A673 (cell line): ENCODE results near the gene CAMKK2. TPM values are rescaled to one million over a fixed set of nuclear protein-coding genes. Genes with fewer than 3 reads are reported as not detected.
A peak's percentile ranks its signal among the peaks of the same experiment; 100 is the strongest.

Experiments
- BruUV-seq: library from RNA; stranded (reverse); fragments of 400-500 nt; replicated peaks from 2 replicates; lab custom pipeline; 2021; lab: Mats Ljungman, UMichigan
- CTCF ChIA-PET: fragments of 300-600 bp; sonication (Branson Sonifier 250); formaldehyde crosslinking; loops from one replicate; lab custom pipeline; 2022; ENCODE audit warnings: antibody characterized with exemption; lab: Charles Lee
- POLR2A ChIA-PET: fragments of 300-600 bp; sonication (Branson Sonifier 250); formaldehyde crosslinking; loops from one replicate; lab custom pipeline; 2022; ENCODE audit warnings: antibody characterized with exemption; ENCODE audit not compliant: low non-redundant PET; lab: Charles Lee
- DNase-seq: peaks from one replicate; pipeline ENCODE4 v3.0.0-alpha.2; 2015; ENCODE audit warnings: low spot score
- H3K27ac ChIP-seq: fragments of 200-600 bp; sonication (generic); 2 replicates; pipeline ENCODE4 v1.5.1; 2016; ENCODE audit warnings: mixed run types, low read depth, mild to moderate bottlenecking, mixed read lengths, antibody characterized with exemption, low read length; ENCODE audit not compliant: poor library complexity, severe bottlenecking
- H3K27me3 ChIP-seq: fragments of 200-600 bp; sonication (generic); replicated peaks from 2 replicates; pipeline ENCODE4 v1.6.1; 2017; ENCODE audit warnings: mixed run types, low read depth, mild to moderate bottlenecking, mixed read lengths, antibody characterized with exemption, low read length; ENCODE audit not compliant: insufficient read depth, poor library complexity
- H3K36me3 ChIP-seq: fragments of 200-600 bp; sonication (generic); 2 replicates; pipeline ENCODE4 v1.6.1; 2016; ENCODE audit warnings: mixed run types, mild to moderate bottlenecking, mixed read lengths, antibody characterized with exemption, low read length; ENCODE audit not compliant: insufficient read depth, poor library complexity, severe bottlenecking
- H3K4me1 ChIP-seq: fragments of 200-600 bp; sonication (generic); 2 replicates; pipeline ENCODE4 v1.6.1; 2017; ENCODE audit warnings: mixed run types, mild to moderate bottlenecking, mixed read lengths, antibody characterized with exemption, low read length; ENCODE audit not compliant: insufficient read depth, poor library complexity, severe bottlenecking
- H3K4me3 ChIP-seq: fragments of 200-600 bp; sonication (generic); 2 replicates; pipeline ENCODE4 v1.5.1; 2016; ENCODE audit warnings: low read depth, mixed run types, mild to moderate bottlenecking, mixed read lengths, low read length; ENCODE audit not compliant: poor library complexity, severe bottlenecking
- H3K9me3 ChIP-seq: fragments of 200-600 bp; sonication (generic); 2 replicates; pipeline ENCODE4 v1.6.1; 2016; ENCODE audit warnings: mixed run types, low read depth, mild to moderate bottlenecking, mixed read lengths, antibody characterized with exemption, low read length; ENCODE audit not compliant: poor library complexity, severe bottlenecking
- EZH2 ChIP-seq: fragments of 200-600 bp; sonication (generic); IDR thresholded peaks from 2 replicates; pipeline ENCODE4 v1.6.1; 2017; ENCODE audit warnings: borderline replicate concordance, low read depth, mild to moderate bottlenecking, mixed read lengths, antibody characterized with exemption, low read length; ENCODE audit not compliant: poor library complexity, severe bottlenecking
- intact Hi-C: fragments of 100-400 bp; cut with micrococcal nuclease; formaldehyde crosslinking; loops from one replicate; pipeline ENCODE4 v1.10.0; 2022; ENCODE audit not compliant: unreplicated experiment
- total RNA-seq: library from RNA; stranded (reverse); gene quantifications from 2 replicates; pipeline ENCODE4 v1.2.3, GENCODE V29; 2021
- TF ChIP-seq, protein P1 (sequence below): fragments of 300-800, 200-600 bp; sonication (generic); conservative IDR thresholded peaks from 2 replicates; pipeline ENCODE4 v1.5.1; 2017; ENCODE audit warnings: low read depth, mild to moderate bottlenecking, antibody characterized with exemption, low read length, moderate library complexity, mixed read lengths

CAMKK2 gene
- total RNA-seq, 1 experiment from 2014 or later, result 33.0 TPM

GRCh38 chr12:121226399-121226798 is 70.1 kb downstream of the CAMKK2 start:
- DNase-seq, result no peak
- intact Hi-C loops, result no loop called here
- Histone ChIP-seq H3K27ac (no peak overlapping the region), H3K9me3 (no peaks in the 10 kb centered on the region), H3K4me3 (no peak overlapping the region), H3K27me3 (no peaks in the 10 kb centered on the region), H3K36me3 (no peaks in the 10 kb centered on the region), H3K4me1 (no peaks in the 10 kb centered on the region)
- TF ChIP-seq, protein P1, sequence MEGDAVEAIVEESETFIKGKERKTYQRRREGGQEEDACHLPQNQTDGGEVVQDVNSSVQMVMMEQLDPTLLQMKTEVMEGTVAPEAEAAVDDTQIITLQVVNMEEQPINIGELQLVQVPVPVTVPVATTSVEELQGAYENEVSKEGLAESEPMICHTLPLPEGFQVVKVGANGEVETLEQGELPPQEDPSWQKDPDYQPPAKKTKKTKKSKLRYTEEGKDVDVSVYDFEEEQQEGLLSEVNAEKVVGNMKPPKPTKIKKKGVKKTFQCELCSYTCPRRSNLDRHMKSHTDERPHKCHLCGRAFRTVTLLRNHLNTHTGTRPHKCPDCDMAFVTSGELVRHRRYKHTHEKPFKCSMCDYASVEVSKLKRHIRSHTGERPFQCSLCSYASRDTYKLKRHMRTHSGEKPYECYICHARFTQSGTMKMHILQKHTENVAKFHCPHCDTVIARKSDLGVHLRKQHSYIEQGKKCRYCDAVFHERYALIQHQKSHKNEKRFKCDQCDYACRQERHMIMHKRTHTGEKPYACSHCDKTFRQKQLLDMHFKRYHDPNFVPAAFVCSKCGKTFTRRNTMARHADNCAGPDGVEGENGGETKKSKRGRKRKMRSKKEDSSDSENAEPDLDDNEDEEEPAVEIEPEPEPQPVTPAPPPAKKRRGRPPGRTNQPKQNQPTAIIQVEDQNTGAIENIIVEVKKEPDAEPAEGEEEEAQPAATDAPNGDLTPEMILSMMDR, result no peak
- no peak for TF ChIP-seq EZH2
- ChIA-PET POLR2A (no interaction called here), CTCF (no interaction called here)
- BruUV-seq, result no TSS peak

DNA sequence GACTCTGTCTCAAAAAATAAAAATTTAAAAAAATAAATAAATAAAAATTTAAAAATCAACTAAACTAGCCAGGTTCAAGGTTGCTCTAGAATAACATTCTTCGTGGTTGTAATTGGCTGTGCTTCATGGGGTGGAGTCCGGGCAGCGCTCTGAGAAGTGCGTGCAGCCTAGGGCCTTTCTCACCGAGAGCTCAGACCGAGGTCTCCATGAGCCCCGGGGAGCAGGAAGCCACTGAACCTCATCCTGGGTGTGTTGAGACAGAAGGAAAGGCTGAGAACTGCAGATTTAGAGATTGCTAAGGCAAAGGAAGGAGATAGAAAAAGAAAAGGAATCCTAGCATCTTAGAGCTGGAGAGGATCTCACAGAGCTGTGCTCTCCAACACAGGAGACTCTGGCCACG is 71.9 kb downstream of the CAMKK2 start:
- Histone ChIP-seq H3K4me1 (no peaks in the 10 kb centered on the region), H3K27ac (no peak overlapping the region), H3K9me3 (no peaks in the 10 kb centered on the region), H3K4me3 (no peak overlapping the region), H3K27me3 (no peaks in the 10 kb centered on the region), H3K36me3 (no peaks in the 10 kb centered on the region)
- no peak for DNase-seq
- intact Hi-C loops, result no loop called here
- CTCF ChIA-PET, result no interaction called here
- TF ChIP-seq, protein P1, result no peak
- no peak for TF ChIP-seq EZH2
- no TSS peak for BruUV-seq
- POLR2A ChIA-PET, result no interaction called here

DNA sequence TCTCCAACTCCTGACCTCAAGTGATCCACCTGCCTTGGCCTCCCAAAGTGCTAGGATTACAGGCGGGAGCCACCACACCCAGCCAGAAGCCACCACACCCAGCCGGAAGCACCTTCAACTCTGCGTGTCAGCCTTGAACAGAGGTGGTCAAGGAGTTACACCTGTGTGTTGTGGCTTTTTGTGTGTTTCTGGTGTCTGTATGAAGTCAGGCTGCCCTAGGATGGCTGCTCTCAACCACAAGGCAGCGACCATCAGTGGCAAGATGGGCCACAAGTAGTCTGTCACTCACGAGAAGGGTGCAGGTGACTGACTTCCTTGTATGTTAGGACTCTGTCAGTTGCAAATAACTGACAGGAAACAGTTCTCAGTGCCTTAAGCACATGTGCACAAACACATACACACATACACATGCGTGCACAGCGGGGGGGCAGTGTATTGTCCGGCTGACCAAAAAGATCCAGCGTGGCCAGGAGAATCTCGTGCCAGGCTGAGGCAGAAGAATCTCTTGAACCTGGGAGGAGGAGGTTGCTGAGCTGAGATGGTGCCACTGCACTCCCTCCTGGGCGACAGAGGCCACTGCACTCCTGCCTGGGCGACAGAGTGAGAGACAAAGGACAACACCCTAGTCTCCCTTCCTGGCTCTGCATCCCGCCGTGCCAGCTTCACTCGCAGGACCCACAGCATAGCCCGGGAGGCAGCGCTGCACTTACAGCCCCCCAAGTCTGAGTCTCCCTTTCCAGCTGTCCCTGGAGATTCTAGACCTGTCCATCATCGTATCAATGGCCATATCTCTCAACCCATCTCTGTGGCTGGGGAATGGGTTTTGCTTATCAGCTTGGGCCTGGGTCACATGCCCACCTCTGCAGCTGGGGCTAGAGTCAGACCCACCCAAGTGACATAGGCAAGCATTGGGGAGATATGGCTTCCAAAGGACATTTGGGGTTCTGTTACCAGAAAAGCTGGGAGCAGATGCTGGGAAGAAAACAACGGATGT is 72.9 kb downstream of the CAMKK2 start:
- TF ChIP-seq, protein P1, result peak; percentile 29; the same call in 1 of the 2 replicates
- no peak for TF ChIP-seq EZH2
- no peaks in the 10 kb centered on the region for H3K27me3 ChIP-seq
- CTCF ChIA-PET, result no interaction called here
- intact Hi-C loops, result no loop called here
- H3K27ac ChIP-seq, result no peak overlapping the region
- H3K9me3 ChIP-seq, result no peaks in the 10 kb centered on the region
- no peak for DNase-seq
- POLR2A ChIA-PET, result no interaction called here
- BruUV-seq, result no TSS peak
- no peaks in the 10 kb centered on the region for H3K4me1 ChIP-seq
- no peaks in the 10 kb centered on the region for H3K36me3 ChIP-seq
- H3K4me3 ChIP-seq, result no peak overlapping the region
